Dedifferentiated amniotic fluid mesenchymal stem cell (primary cell): Measurements from ENCODE around the gene SIAH2.
A peak's percentile ranks its signal among the peaks of the same experiment; 100 is the strongest.

Experiments used
- DNase-seq: peaks from one replicate; pipeline ENCODE4 v3.0.0-alpha.2; 2016; ENCODE audit errors: extremely low spot score

Gene SIAH2

DNA sequence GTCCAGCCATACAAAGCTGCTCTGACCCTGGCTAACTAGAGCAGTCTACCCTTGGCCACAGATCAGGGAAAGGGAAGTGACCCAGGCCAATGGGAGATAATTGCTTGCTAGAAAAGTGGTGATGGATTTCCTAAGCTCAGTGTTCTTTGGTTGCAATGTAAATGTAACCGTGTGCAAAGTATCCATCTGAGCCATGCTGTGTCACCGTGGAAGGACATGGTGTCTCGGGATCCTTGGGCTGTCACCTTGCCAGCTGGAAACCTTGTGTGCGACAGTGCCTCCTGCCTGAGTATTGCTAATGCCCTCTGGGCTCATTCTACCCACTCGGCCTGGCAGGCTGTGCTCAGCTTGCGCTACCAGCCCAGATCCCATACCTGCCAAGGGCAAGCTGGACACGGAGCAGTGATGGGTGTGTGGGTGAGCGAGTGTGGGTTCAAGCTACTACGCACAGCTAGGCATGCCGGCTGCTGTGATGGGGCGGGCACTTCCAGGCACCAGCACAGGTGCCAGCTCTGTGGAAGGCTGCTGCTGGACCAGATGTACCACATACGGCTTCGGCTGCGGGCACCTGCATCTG, 10.7 kb upstream of the SIAH2 start:
- DNase-seq = no peak

DNA sequence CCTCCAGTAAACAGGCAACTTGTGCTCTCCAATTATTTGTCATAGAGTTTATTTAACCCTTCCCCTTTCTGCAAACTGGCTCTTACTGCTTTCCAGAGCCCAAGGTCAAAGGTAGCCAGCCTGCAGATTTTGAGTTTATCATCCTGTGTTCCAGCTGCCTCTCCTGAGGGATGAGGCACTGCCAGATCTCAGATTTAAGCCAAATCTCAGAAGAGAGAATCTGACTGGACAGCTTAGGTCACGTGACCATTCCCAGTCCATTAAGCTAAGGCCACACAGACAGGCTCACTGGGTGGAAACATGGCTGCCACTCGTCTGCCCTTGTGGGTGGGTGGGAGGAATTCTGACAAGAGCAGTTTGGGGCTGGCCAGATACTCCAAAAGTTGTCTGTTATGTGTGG, 8.6 kb upstream of the SIAH2 start:
- no peak for DNase-seq

DNA sequence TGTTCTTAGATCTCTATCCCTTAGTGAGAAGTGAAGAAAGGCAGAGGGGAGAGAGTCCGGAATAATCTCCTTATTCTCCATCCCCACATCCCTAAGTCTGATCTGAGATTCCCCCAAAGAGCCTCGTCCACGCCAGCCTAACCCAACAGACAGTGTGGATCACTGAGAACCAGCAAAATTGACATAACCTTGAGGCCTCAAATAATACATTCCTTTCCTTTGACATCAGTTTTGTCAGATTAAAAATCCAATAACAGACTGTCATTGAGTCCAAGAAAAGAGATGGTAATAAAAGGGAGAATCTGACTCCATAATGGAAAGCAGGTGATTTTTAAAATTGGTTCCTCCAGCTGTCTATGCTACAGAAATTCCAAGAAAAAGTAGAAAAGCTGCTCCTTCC, 7.7 kb upstream of the SIAH2 start:
- no peak for DNase-seq

DNA sequence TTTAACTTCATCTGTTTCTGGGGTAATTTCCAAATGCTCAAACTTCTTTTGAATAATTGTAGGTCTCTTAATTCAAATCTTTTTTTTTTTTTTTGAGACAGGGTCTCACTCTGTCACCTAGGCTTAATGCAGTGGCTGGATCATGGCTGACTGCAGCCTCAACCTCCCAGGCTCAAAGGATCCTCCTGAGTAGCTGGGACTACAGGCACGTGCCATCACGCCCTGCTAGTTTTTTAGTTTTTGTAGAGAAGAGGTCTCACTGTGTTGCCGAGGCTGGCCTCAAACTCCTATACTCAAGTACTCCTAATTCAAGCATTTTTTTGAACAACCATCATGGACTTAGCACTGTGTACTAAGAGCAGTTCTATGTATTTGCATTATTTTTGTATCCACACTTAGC, 3.8 kb upstream of the SIAH2 start:
- no peak for DNase-seq

DNA sequence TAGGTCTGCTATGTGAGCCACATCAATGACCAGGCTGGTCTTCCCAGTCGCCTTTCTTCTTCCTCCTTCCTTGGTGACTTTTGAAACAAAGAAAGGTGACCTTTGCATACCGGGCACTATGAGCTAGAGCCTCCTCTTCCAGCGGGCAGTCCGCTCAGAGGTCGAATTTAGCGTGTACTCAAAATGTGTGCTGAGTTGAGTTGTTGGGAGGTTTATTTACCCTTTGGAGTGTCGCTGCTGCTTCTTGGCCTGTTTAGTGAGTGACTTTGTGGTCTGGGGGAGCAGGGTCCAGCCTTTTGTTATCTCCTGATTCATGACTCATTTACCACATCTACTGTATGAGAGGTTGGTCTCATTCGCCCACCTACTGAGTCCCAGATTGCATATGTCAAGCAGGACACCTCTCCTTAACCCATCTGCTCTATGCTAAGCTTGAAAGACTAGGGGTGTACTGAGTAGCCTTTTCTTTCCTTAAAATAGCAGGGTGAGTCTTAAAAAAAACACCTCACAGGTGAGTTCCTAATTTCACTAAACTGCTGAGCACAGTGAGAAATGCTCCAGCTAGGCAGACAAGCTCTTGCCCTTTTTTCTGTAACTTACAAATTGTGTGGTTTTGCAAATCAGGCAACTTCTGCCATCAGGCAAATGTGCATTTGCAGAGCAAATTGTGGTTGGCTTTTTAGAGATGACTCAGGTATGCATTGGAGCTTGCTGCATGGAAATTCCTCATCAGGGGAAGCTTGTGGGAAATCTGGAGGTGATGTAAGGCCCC, 3.2 kb upstream of the SIAH2 start:
- no peak for DNase-seq

DNA sequence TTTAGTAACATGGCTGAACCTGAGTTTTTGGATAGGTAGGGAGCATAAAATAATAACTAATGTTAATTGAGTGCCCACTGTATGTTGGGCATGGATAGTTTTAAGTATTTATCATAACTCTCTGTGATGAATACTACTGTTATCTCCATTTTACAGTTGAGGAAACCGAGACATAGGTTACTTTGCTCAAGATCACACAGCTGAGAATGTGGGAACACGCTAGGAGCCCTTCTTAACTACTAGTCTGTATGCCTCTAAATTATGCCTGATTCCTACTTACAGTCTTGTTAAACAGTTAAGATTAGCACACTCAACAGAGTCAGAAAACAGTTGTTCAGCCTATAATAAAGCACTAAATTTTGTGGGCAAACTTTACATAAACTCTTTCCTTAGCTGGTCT, 2.0 kb upstream of the SIAH2 start:
- no peak for DNase-seq

DNA sequence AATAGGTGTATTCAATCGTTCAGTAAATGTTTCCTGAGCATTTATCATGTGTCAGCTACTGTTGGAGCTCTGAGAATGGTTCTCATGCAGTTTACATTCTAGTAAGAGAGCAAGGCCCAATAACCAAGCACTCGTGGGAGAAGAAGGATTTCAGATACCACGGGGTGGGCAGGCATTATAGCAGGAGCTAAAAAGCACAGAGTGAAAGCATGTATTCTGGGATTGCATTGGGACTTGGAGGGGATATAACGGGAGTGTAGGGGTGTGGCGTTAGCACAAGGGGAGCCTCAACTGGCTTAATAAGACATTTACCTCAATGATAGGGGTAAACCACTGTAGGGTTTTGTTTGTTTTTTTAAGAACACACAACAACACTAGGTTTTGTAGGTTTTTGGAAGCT, 1.6 kb upstream of the SIAH2 start:
- DNase-seq = no peak

DNA sequence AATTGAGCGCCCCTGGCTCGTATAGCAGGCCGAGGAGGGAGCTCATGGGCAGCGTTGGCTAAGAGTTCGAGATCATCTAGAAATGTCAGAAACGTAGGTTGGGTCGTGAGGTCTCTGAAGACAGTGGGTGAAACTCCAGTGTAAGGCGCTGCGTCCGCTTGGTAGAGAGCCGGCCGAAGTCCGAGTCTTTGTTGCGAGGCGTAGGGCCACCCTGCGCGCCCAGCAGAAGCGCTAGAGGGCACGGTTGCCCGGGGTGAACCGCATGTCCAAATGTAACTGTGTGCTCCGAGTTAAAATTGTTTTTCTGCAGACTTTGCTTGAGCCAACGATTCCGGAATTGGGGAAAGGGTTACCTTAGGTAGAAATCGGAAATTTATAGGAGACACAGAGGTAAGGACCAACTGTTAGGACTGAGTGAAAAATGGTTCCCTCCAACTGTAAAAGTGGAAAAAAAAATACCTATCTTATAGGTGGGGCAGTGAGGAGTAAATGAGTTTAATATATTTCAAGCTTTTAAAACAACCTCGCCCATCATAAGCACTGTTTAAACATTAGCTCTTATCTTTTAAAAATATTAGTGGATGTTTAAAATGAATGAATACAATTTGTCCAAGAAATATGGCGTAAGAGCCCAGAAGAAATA, 993 bp upstream of the SIAH2 start:
- peak; percentile 51 for DNase-seq

DNA sequence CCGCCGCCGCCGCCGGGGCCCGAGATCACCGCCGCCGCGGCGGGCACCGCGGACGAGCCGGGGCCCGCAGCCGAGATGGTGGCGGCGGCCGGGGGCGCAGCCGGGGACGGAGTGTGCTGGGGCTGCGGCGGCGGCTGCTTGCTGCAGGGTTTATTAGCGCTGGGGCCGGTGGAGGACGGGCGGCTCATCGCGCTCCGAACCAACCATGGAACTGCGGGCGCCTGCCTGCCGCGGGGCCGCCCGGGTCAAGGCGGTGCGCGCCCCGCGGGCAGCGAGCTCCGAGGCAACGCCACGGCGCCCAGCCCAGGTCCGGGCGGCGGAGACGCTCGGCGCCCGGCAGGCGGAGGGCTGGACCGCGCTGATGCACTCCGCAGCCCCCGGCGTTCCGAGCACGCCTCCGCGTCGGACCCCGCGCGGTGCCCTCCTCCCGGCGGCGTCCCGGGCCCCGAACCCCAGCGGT, 277 bp downstream of the SIAH2 start:
- no peak for DNase-seq

DNA sequence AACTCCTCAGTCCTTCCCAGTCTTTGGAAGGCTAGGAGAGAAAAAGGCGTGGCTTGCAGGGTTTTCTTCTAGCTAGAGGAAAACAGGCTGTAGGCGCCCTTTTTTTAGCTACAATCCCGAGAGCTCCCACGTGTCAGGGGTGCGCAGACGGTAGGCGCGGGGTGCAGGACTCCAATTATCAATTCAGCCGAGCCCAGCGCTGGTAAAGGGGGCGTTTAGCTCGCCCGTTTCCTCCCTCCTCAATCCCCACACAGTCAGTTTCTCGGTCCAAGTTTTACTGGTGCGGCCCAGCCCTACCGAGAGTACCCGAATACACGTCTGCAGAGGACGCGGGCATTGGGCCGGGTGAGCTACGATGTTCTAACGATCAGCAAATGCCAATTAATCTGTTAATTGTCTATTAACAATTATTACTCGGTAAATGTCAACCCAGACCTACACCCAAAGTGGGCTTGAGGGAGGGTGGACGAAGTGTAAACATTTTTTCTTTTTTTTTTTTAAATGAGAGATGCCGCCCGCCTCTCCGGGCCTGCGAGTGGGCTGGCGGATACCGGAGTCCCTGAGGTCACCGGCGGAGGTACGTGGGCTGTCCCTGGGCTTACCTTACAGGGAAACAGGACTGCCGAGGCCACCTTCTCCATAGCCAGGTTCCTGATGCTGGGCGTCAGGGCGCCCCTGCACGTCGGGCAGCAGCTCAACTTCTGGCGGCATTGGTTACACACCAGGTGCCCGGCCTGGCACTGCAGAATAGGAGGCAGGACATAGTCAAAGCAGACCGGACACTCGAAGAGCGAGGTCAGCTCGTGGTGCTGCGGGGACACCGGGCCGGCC, 923 bp downstream of the SIAH2 start:
- peak; percentile 60 for DNase-seq

DNA sequence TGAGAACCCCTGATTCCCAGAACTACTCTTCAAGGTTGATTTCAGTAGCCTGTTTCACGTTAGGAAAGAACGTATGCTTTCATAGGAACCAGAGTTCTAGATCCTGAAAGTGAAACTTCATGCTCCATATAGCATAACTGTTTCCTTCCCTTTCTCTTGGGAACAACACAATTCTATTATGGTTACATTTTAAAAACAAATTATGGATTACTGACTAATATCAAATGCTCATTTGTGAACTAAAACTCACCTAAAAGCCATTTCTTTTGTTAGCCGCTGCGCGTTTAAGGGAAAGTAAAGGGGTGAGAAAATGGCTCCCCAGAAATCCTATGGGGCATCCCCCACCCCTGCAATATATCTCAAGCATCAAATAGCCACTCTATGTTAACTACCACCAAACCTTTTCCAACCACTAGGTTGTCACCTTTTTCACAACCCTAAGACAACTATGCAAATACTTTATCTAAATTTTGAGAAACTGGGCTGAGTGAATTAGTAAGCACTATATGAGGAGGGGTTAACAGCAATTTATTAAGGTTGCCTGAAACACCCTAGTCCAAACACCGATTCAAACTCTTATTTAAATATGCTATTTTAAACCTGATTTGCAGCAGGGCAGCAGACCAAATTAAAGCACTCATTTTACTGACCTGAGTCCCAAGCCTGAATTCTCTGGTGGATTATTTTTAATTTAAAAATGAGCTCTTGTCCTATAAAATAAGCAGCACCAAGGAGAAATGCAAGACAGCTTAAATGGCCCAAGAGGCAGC, 2.4 kb downstream of the SIAH2 start:
- DNase-seq = no peak

DNA sequence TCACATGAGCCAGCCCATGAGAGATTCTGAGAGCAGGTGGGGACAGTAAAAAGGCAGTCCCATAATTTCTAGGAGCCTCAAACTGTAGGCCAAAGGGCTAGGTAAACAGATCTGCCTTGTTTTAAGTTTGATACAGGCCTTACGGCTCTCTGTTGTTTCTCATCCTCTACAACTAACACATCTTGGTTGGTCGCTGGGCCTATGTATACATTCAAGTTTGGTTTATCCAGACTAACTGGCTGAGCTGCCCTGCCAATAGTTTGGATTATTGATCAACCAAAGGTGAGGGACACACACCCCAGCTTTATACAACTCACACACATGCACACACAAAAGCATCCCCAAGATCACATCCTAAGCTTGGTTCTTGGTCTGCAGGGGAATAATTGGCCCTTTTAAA, 3.0 kb downstream of the SIAH2 start:
- no peak for DNase-seq

DNA sequence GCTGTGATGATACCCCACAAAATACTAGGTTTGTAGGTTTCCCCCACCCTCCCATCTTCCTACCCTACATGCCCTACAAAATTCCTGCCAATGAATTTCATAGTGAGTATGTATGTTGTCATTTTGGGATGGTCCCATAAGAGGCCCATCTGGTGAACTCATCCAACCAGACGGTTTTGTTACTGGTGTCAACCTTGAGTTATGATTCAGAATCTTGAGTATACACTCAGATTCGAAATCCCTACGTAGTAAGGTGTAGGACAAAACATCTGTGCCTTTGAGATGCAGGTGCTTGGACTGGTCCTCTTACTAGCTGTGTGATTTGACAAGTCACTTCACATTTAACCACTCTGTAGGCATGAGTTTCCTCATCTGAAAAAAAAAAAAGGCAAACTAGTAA, 3.6 kb downstream of the SIAH2 start:
- no peak for DNase-seq

DNA sequence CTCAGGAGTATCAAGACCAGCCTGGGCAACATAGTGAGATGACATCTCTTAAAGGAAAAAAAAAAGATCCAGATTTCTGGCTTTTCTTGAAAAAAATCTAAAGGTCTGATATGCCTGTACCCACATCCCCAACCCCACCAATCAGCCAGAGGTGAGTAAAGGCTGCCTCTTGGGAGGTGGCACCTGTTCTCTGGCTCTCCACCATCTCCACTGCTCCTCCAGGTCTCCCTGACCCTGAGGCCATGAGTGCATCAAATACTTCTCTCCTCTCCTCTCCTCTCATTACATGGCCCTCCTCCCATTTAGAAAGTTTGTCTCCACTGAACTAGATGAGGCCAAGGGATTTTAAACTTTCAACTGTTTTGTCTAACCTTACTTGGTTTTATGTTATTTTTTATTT, 5.2 kb downstream of the SIAH2 start:
- no peak for DNase-seq

DNA sequence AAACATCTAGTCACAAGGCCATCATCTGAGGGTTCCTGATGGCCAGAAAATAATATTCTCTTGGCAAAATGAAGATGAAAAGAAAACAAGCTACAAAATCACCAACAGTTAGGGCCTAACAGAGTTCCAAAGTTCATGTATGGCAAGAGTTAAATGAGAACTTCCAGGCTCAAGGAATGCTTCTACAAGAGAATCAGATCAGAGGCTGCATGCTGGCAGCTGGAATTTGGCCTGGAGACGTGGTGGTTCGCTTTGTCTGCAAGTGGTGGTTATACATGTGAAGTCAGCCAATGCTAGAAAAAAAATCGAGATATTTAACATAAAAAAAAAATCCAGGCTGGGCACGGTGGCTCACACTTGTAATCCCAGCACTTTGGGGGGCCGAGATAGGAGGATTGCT, 5.6 kb downstream of the SIAH2 start:
- DNase-seq = no peak

DNA sequence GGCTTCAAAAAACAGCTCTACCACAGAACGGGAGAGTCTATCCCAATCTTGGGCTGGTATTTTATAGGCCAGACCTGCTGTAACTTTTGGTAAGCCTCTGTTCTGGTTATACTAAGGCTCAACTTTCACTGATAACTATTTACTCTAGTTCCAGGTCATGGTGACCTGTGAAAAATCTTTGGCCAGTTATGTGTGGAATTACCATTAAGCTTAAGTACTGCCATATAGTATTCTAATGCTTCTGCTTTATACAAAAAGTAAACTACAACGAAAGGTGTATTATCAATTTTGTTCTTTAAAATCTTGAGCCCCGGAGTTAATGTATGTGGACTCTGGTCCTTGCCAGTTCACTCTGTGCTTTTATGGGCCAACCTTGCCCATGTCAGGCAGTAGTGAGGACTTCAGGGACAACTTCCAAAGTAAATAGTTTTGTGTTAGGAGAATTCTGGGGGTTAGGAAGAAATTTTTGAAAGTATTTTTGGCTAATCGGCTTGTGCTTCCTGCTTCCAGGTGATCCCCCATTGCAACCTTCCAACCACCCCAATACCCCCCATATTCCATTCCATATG, 6.4 kb downstream of the SIAH2 start:
- no peak for DNase-seq

DNA sequence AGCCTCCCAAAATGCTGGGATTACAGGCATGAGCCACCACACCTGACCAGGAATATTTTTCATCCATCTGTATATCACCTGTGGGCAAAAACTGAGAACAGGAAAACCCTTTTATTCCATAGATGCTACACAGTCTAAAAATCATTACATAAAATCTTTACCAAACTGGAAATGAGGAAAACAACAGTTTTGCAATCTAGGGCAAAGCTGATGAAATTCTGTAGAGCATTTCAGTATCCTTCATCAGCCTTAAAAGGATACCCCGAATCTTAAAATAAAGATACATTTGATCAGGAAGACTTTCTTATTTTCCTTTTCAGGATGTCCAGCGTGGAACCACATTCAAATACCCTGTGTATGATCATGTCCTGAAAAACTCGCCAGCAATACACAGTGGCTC, 7.1 kb downstream of the SIAH2 start:
- peak; percentile 31 for DNase-seq

DNA sequence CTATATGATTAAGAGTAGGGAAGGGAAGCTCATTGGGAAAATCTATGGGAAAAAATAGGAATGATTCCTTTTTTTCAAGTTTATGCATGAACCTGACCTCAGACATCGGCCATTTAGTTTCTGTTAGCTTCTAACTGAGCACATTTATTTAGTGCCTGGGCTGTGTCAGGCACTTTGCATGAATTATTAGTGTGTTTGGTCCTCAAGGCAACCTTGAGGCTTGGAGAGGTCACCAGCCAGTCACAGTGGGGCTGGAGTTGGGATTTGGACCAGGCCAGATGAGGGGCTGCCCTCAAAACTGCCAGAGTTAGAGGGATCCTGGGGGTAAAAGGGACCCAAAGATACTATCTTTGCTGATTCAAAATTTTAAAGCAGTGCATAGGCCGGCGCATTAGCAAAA, 8.1 kb downstream of the SIAH2 start:
- DNase-seq = no peak

DNA sequence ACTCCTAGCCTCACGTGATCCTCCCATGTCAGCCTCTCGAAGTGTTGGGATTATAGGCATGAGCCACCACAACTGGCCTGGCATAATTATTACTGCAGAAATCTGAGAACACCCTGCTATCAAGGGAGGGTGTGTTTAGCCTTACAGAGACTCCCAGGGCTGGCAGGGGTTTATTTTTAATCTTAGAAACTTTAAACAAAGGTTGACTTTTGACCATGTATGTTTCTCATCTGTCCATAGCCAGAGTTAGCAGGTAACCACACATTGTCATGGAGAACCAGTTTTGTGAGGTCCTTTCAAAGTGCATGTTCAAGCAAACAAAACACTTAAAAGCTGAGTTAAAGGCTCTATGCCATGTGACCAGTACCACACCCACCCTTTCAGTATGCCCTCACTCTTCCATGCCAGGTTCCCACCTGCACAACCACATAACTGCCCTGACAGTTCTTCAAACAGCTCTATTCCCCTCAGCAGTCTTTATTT, 11.1 kb downstream of the SIAH2 start:
- no peak for DNase-seq

DNA sequence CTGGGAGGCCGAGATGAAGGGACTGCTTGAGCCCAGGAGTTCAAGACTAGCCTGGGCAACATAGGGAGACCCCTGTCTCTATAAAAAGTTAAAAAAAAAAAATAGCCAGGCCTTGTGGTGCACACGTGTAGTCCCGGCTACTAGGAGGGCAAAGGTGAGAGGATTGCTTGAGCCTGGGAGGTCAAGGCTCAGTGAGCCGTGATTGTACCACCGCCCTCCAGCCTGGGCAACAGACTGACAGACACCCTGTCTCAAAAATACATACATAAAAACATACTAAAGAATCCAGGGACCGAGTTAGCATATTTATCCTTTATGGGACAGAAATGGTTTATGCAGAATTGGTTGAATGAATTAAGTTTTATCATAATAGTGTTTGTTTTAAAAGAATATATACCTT, 13.7 kb downstream of the SIAH2 start:
- DNase-seq = no peak

DNA sequence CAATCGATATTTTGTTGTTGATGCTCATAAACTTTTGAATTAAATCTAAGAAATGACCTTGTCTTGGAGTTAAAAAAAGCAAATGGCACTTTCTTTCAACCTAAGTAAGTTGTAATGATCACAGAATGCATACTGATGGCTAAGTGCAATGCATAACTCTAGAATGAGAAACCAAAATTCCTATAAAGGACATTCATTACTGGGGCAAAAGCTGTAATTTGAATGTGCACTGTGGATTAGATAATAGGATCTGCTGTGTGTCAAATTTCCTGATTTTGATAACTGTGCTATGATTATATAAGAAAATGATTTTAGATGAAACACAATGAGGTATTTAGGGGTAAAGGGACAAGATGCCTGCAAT, 14.3 kb downstream of the SIAH2 start:
- DNase-seq = peak; percentile 50
